HG02642 (cell line): ENCODE results near the gene GARIN6.
"Not testable (repeated sequence)": the region's sequence is repeated elsewhere in the genome, so short reads cannot be mapped to it uniquely, and the experiment has no call there.

Source experiments
- ATAC-seq: cut with Tn5 transposase; IDR thresholded peaks from one replicate; pipeline ENCODE4 v1.9.1; 2021; ENCODE audit warnings: mild to moderate bottlenecking; ENCODE audit not compliant: unreplicated experiment, poor library complexity

GARIN6 gene

GRCh38 chr12:99647453-99647852, at the start of gene GARIN6:
Gene GARIN6 (plus strand): TSS chr12:99647753. CDS start chr12:99648175, 422 bp downstream.
- ATAC-seq = no peak

- no peak for ATAC-seq
Measured at GRCh38 chr12:99598785-99599184, 48.8 kb upstream of the GARIN6 start.

GRCh38 chr12:99600388-99600787, 47.2 kb upstream of the GARIN6 start:
- ATAC-seq = peak; percentile 93

GRCh38 chr12:99609455-99610181, 37.9 kb upstream of the GARIN6 start:
- no peak for ATAC-seq

- ATAC-seq = no peak
Measured at GRCh38 chr12:99611117-99611516, 36.4 kb upstream of the GARIN6 start.

GRCh38 chr12:99611599-99611998, 36.0 kb upstream of the GARIN6 start:
- ATAC-seq = no peak

GRCh38 chr12:99618657-99619056, 28.9 kb upstream of the GARIN6 start:
- ATAC-seq = peak; percentile 12

GRCh38 chr12:99619389-99620158, 28.0 kb upstream of the GARIN6 start:
- ATAC-seq = peak; percentile 91

GRCh38 chr12:99620159-99620479, 27.4 kb upstream of the GARIN6 start:
- ATAC-seq = no peak

- ATAC-seq = not testable (repeated sequence)
Measured at GRCh38 chr12:99624591-99624990, 23.0 kb upstream of the GARIN6 start.

GRCh38 chr12:99627459-99627858, 20.1 kb upstream of the GARIN6 start:
- no peak for ATAC-seq

GRCh38 chr12:99644629-99645028, 2.9 kb upstream of the GARIN6 start:
- ATAC-seq = no peak

GRCh38 chr12:99648183-99648582, 630 bp downstream of the GARIN6 start:
- no peak for ATAC-seq

- no peak for ATAC-seq
Measured at GRCh38 chr12:99649551-99649950, 2.0 kb downstream of the GARIN6 start.

GRCh38 chr12:99658671-99659349, 11.3 kb downstream of the GARIN6 start:
- no peak for ATAC-seq

- no peak for ATAC-seq
Measured at GRCh38 chr12:99670635-99671034, 23.1 kb downstream of the GARIN6 start.

GRCh38 chr12:99680276-99680675, 32.7 kb downstream of the GARIN6 start:
- ATAC-seq = no peak

- ATAC-seq = no peak
Measured at GRCh38 chr12:99686142-99686541, 38.6 kb downstream of the GARIN6 start.

GRCh38 chr12:99695050-99695449, 47.5 kb downstream of the GARIN6 start:
- ATAC-seq = no peak
